GM12892 (cell line): ENCODE measurements around the gene APLF.

Experiments
- POLR2A ChIP-seq: IDR thresholded peaks from 2 replicates; pipeline ENCODE4 v1.6.1; 2011; ENCODE audit warnings: low read depth, low read length, control low read depth
- POLR2AphosphoS5 ChIP-seq: IDR thresholded peaks from 2 replicates; pipeline ENCODE4 v1.6.1; 2011; ENCODE audit warnings: low read depth, low read length, control low read depth
- TAF1 ChIP-seq: IDR thresholded peaks from 2 replicates; pipeline ENCODE4 v1.6.1; 2011; ENCODE audit warnings: low read depth, mild to moderate bottlenecking, control low read depth, low read length, borderline replicate concordance

GRCh38 chr2:68499133-68499532, 31.7 kb downstream of the APLF start:
- TF ChIP-seq POLR2AphosphoS5 (no peak), TAF1 (no peak), POLR2A (no peak)
